ENCODE data around the gene CLDN11.

Gene CLDN11

DNA sequence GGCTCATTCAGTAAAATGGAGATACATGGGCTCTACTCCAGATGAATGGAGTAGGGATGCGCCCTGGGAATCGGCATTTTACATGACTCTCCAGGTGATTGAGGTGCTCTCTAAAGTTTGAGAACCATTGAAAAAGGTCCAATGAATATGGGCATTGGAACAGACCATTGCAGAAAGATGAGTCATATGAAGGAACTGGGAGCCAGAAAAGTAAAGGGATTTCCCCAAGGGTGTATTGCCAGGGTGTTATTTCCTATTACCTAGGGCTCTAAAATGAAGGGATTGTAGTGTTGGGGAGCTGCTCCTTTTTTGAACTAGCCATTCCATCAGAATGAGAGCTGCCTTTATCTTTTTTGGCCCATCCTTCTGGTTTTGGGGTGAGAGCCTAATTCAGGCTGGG is 21.7 kb downstream of the CLDN11 start:
- no peak overlapping the region for H3K4me3 Mint-ChIP-seq
- H3K4me1 Mint-ChIP-seq (ENCODE audit: low read depth) = no peaks in the 10 kb centered on the region
- H3K27me3 Mint-ChIP-seq = peaks cover 7% of the 10 kb centered on the region
- H3K36me3 Mint-ChIP-seq = no peaks in the 10 kb centered on the region
- no peaks in the 10 kb centered on the region for H3K9me3 Mint-ChIP-seq (ENCODE audit: low read depth)
- H3K27ac Mint-ChIP-seq = no peak overlapping the region

DNA sequence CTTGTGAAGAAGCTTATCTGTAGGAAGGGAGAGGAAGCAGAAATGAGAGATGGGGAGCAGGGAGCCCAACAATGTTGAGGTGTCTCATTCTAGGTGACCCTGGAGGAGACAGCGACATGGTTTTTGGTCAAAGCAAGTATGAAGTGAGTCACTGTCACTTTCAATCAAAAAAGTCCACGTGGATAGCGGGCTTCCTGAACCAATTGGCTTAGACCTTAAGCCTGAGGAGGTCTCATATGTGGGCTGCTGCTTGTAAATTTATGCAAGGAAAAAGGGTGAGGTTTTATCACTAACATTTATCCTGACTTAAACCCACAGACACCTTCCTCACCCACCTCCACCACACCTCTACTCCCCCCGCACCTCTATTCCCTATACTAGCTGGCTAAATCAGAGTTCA is 22.7 kb downstream of the CLDN11 start:
- Mint-ChIP-seq H3K9me3 (ENCODE audit: low read depth) (no peaks in the 10 kb centered on the region), H3K4me3 (no peak overlapping the region)

GRCh38 chr3:170442947-170443346 is 24.3 kb downstream of the CLDN11 start:
- Mint-ChIP-seq H3K9me3 (ENCODE audit: low read depth) (no peaks in the 10 kb centered on the region), H3K36me3 (no peaks in the 10 kb centered on the region), H3K27ac (no peak overlapping the region), H3K4me1 (ENCODE audit: low read depth) (no peaks in the 10 kb centered on the region), H3K4me3 (no peak overlapping the region), H3K27me3 (peaks cover 7% of the 10 kb centered on the region)

More for the DNA sequence above, 22.7 kb downstream of the CLDN11 start:
- Mint-ChIP-seq H3K27ac (no peak overlapping the region), H3K36me3 (no peaks in the 10 kb centered on the region), H3K27me3 (peaks cover 7% of the 10 kb centered on the region), H3K4me1 (ENCODE audit: low read depth) (no peaks in the 10 kb centered on the region)

DNA sequence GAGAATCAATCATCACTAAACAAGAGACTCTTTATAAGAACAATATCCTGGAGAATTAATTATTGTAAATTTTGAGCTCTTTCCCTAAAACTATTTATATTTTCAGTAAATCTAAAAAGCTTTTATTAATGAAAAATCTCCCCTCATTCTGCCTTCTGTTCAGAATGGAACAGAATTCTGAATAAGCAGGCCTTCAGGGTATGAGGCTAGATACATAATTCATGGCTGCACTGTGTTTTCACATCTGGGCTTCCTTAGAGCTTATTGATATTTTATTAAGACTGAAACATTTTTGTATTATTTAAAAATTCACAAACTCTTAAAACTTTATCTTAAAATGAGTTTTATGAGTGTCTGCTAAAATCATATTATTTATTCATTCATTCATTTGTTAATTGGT is 24.8 kb downstream of the CLDN11 start:
- Mint-ChIP-seq H3K4me1 (ENCODE audit: low read depth) (no peaks in the 10 kb centered on the region), H3K9me3 (ENCODE audit: low read depth) (no peaks in the 10 kb centered on the region), H3K27me3 (peaks cover 7% of the 10 kb centered on the region), H3K36me3 (no peaks in the 10 kb centered on the region), H3K4me3 (no peak overlapping the region), H3K27ac (no peak overlapping the region)

GRCh38 chr3:170448584-170448983 is 29.9 kb downstream of the CLDN11 start:
- no peaks in the 10 kb centered on the region for H3K36me3 Mint-ChIP-seq
- peaks cover 4% of the 10 kb centered on the region for H3K27me3 Mint-ChIP-seq
- H3K4me1 Mint-ChIP-seq (ENCODE audit: low read depth) = no peaks in the 10 kb centered on the region
- no peaks in the 10 kb centered on the region for H3K9me3 Mint-ChIP-seq (ENCODE audit: low read depth)
- no peak overlapping the region for H3K4me3 Mint-ChIP-seq
- H3K27ac Mint-ChIP-seq = no peak overlapping the region

DNA sequence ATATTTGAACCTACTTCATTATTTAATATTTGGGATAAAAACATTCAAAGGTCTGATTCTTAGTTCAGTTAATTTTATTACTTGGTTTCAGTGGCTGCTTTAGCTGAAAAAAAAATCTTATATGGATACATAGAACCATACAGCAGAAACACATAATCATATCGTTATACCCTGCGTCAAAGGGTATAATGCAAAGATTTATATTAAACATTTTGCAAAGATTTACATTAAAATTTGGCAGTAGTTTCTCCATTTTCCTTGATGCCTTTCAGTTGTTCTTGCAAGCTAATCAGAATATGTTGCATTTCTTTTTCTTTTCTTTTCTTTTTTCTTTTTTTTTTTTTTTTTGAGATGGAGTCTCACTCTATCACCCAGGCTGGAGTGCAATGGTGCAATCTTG is 31.4 kb downstream of the CLDN11 start:
- no peak overlapping the region for H3K4me3 Mint-ChIP-seq
- no peaks in the 10 kb centered on the region for H3K36me3 Mint-ChIP-seq
- no peaks in the 10 kb centered on the region for H3K27me3 Mint-ChIP-seq

DNA sequence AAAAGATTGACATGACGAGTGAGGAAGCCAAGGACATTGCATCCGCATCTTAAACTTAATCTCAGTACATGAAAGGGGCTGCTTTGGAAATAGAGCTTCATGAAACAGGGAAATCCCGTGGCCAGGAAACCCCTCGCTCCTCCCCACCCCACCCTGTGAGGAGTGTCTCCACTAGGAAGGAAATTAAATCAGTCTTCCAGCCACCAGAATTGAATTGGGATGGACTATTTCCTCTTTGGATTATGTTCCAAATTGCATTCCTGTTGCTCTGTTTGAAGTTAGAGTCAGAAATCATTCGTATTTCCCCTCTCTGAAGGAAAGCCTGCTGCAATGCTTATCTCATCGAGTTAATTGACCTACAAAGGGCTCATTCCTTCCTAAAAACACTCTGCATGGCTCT is 35.8 kb downstream of the CLDN11 start:
- no peaks in the 10 kb centered on the region for H3K4me1 Mint-ChIP-seq (ENCODE audit: low read depth)
- peaks cover 5% of the 10 kb centered on the region for H3K27me3 Mint-ChIP-seq
- no peaks in the 10 kb centered on the region for H3K9me3 Mint-ChIP-seq (ENCODE audit: low read depth)
- H3K36me3 Mint-ChIP-seq = no peaks in the 10 kb centered on the region
- no peak overlapping the region for H3K4me3 Mint-ChIP-seq
- H3K27ac Mint-ChIP-seq = no peak overlapping the region

More for the DNA sequence above, 31.4 kb downstream of the CLDN11 start:
- no peaks in the 10 kb centered on the region for H3K9me3 Mint-ChIP-seq (ENCODE audit: low read depth)
- no peaks in the 10 kb centered on the region for H3K4me1 Mint-ChIP-seq (ENCODE audit: low read depth)
- no peak overlapping the region for H3K27ac Mint-ChIP-seq

- H3K36me3 Mint-ChIP-seq = no peaks in the 10 kb centered on the region
- H3K4me1 Mint-ChIP-seq (ENCODE audit: low read depth) = no peaks in the 10 kb centered on the region
- H3K27ac Mint-ChIP-seq = no peak overlapping the region
- no peaks in the 10 kb centered on the region for H3K9me3 Mint-ChIP-seq (ENCODE audit: low read depth)
- H3K4me3 Mint-ChIP-seq = no peak overlapping the region
- H3K27me3 Mint-ChIP-seq = peaks cover 10% of the 10 kb centered on the region
These were observed 39.6 kb downstream of the CLDN11 start for GRCh38 chr3:170458285-170458684.

DNA sequence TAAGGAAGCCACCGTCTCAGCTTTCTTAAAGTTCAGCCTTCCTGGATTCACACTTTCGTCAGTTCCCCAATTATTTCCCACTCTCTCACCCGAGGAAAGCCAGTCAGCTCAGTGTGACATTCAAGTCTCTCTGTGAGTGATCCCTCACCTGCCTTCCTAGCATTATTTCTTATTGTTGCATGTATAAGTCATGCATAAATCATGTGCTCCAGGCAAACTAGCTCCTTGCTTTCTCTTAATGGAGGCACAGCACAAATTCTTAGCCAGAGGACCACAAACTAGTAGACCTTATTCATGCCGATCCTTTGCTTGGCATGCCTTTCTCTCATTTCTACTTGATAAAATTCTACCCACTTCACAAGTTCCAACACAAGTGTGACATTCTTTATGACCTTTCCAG is 44.3 kb downstream of the CLDN11 start:
- no peaks in the 10 kb centered on the region for H3K36me3 Mint-ChIP-seq
- H3K9me3 Mint-ChIP-seq (ENCODE audit: low read depth) = no peaks in the 10 kb centered on the region
- no peak overlapping the region for H3K4me3 Mint-ChIP-seq
- peaks cover 19% of the 10 kb centered on the region for H3K27me3 Mint-ChIP-seq
- no peak overlapping the region for H3K27ac Mint-ChIP-seq
- no peaks in the 10 kb centered on the region for H3K4me1 Mint-ChIP-seq (ENCODE audit: low read depth)

DNA sequence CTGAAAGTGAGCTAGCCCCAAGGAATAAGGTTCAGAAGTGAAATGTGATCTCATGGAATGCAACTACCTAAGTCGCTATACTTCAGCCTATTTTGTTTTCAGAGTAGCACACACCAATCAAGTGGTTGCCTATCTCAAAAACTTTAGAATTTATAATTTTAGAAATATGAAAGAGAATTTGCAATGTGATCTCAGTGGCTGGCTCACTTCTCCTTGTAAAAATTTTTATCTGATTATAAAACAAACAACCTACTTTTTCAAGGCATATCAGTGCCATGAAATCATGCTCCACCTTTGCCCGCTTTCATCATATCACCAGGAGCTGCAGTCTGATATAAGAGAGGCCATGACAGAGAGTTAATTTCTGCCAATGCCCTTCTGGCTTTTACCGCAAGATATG is 47.3 kb downstream of the CLDN11 start:
- Mint-ChIP-seq H3K4me1 (ENCODE audit: low read depth) (no peaks in the 10 kb centered on the region), H3K27me3 (peaks cover 23% of the 10 kb centered on the region), H3K4me3 (no peak overlapping the region), H3K9me3 (ENCODE audit: low read depth) (no peaks in the 10 kb centered on the region), H3K36me3 (no peaks in the 10 kb centered on the region), H3K27ac (no peak overlapping the region)

DNA sequence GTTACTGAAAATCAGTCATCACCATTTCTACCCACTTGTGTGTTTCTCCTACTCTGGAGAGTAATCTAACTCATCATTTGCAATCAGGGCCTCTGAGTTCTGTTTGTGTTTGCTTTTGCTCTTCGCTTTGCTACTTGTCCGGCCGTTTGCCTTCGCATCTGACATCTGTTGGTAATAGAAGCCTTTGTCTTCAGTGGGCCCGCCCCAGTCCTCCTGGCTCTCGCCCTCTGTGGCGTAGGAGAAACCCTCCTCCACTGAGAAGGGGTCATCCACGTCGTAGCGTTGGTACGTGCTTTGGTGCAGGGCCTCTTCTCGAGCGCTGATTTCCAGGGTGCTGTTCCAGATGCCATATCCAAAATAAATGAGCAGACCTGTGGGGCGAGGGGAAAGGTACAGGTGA is 48.3 kb downstream of the CLDN11 start:
- Mint-ChIP-seq H3K4me1 (ENCODE audit: low read depth) (no peaks in the 10 kb centered on the region), H3K36me3 (no peaks in the 10 kb centered on the region), H3K9me3 (ENCODE audit: low read depth) (no peaks in the 10 kb centered on the region), H3K27me3 (peaks cover 24% of the 10 kb centered on the region), H3K4me3 (no peak overlapping the region), H3K27ac (no peak overlapping the region)

- H3K27me3 Mint-ChIP-seq = peaks cover 24% of the 10 kb centered on the region
- no peaks in the 10 kb centered on the region for H3K9me3 Mint-ChIP-seq (ENCODE audit: low read depth)
- no peaks in the 10 kb centered on the region for H3K36me3 Mint-ChIP-seq
- no peak overlapping the region for H3K27ac Mint-ChIP-seq
- no peaks in the 10 kb centered on the region for H3K4me1 Mint-ChIP-seq (ENCODE audit: low read depth)
- H3K4me3 Mint-ChIP-seq = no peak overlapping the region
These were observed 49.0 kb downstream of the CLDN11 start for GRCh38 chr3:170467571-170468147.

GRCh38 chr3:170469151-170470062 is 50.7 kb downstream of the CLDN11 start:
- no peaks in the 10 kb centered on the region for H3K4me1 Mint-ChIP-seq (ENCODE audit: low read depth)
- H3K27me3 Mint-ChIP-seq = peaks cover 16% of the 10 kb centered on the region
- H3K9me3 Mint-ChIP-seq (ENCODE audit: low read depth) = no peaks in the 10 kb centered on the region
- no peak overlapping the region for H3K4me3 Mint-ChIP-seq
- no peak overlapping the region for H3K27ac Mint-ChIP-seq
- no peaks in the 10 kb centered on the region for H3K36me3 Mint-ChIP-seq

GRCh38 chr3:170470063-170471016 is 51.7 kb downstream of the CLDN11 start:
- no peak overlapping the region for H3K27ac Mint-ChIP-seq
- no peaks in the 10 kb centered on the region for H3K4me1 Mint-ChIP-seq (ENCODE audit: low read depth)
- peaks cover 16% of the 10 kb centered on the region for H3K27me3 Mint-ChIP-seq
- H3K36me3 Mint-ChIP-seq = no peaks in the 10 kb centered on the region
- no peaks in the 10 kb centered on the region for H3K9me3 Mint-ChIP-seq (ENCODE audit: low read depth)
- H3K4me3 Mint-ChIP-seq = no peak overlapping the region

DNA sequence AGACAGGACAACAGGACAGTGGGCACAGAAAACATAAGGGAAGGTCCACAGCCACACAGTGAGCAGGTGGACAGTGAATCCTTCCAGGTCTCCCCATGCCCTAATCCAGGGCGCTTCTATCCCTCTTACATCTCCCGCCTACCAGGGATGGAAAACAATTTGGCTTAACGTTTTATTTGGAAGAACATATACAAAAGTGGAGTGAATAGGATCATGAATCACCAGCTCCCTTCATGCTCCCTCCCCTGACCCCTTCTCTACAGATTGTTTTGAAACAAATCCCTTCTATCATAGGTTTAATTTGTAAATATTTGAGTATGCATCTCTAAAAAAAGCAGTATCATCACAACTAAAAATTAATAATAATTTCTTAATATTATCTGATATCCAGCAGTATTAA is 52.5 kb downstream of the CLDN11 start:
- Mint-ChIP-seq H3K4me3 (no peak overlapping the region), H3K27me3 (peaks cover 15% of the 10 kb centered on the region), H3K4me1 (ENCODE audit: low read depth) (no peaks in the 10 kb centered on the region), H3K9me3 (ENCODE audit: low read depth) (no peaks in the 10 kb centered on the region), H3K27ac (no peak overlapping the region), H3K36me3 (no peaks in the 10 kb centered on the region)

All from activated naive CD8-positive, alpha-beta T cell (primary cell).